ENCODE measurements around the gene PRDM16. TPM values are rescaled to one million over a fixed set of nuclear protein-coding genes. Genes with fewer than 3 reads are reported as not detected.

PRDM16 gene
- total RNA-seq, 1 donor from 2014 or later = 0.79 TPM

DNA sequence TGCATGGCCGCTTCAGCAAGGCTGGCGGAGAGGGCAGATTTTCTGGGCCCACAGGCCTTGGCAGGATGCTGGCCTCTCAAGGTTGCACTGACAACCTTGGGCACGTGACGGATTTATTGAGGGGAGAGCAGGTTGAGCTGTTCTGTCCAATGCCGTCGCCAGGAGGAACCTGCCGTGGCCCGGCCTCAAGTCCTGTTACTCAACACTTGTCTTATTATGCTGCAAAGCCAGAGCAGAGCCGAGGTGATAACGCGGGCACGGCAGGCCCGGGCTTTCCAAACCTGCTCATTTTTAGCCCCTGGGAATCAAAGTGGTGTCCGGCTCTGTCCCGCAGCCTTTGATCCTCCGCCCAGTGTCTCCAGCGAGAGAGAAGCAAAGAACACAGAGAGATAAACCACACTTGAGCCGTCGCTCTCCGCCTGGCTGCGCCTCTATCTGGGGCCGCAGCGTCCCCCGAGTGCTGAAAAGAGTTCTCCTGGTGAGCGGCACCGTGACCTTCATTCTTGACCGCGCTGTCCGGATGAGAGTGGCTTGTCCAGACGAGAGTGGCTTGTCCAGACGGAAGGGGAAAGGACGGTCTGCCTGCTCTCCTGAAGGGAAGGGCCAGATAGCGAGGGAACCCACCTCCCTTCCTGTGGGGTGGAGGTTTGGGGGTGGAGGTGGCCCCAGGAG is 223.2 kb downstream of the PRDM16 start:
- DNase-seq (ENCODE audit: low read depth) = no peak

DNA sequence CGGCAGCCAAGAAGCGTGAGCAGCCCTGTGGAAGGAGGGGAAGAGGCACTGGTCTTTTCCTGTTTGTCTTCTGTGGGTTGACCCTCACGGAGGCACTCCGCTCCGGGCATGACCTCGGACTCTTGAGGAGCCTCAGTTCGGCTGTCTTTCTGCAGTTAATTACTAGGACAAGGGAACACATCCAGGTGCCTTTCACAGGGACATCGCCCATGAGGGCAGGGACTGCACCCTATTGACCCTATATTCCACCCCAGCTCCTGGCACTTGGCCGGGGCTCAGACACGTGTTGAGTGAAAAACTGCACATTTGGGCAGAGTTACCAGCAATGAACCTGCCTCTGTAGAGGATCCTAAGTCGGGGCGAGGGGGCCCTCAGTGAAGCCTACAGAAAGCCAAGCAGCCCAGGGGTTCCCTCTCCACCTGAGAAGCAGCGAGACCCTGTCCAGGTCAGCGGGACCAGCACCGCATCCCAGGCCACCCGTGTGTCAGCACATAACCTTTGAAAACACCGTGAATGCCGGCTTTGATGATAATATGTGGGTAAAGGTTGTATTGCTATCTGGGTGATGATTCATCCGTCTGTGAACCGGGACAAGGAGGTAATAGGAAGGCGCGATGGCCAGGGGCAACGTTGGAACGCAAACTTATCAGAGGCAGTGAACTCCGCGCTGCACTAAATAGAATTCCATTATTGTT is 224.0 kb downstream of the PRDM16 start:
- DNase-seq (ENCODE audit: low read depth) (no peak), FAIRE-seq (no peak)
- TF ChIP-seq, protein P1, sequence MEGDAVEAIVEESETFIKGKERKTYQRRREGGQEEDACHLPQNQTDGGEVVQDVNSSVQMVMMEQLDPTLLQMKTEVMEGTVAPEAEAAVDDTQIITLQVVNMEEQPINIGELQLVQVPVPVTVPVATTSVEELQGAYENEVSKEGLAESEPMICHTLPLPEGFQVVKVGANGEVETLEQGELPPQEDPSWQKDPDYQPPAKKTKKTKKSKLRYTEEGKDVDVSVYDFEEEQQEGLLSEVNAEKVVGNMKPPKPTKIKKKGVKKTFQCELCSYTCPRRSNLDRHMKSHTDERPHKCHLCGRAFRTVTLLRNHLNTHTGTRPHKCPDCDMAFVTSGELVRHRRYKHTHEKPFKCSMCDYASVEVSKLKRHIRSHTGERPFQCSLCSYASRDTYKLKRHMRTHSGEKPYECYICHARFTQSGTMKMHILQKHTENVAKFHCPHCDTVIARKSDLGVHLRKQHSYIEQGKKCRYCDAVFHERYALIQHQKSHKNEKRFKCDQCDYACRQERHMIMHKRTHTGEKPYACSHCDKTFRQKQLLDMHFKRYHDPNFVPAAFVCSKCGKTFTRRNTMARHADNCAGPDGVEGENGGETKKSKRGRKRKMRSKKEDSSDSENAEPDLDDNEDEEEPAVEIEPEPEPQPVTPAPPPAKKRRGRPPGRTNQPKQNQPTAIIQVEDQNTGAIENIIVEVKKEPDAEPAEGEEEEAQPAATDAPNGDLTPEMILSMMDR (IDR thresholded peaks at IDR 0.05; ENCODE audit: insufficient read depth, low read length, severe bottlenecking) = no peak
- no peaks in the 10 kb centered on the region for H3K36me3 ChIP-seq (ENCODE audit: control insufficient read depth, insufficient read depth, low read length)
- no peaks in the 10 kb centered on the region for H3K27me3 ChIP-seq (ENCODE audit: control insufficient read depth, insufficient read depth, low read length)
- no peak overlapping the region for H3K4me3 ChIP-seq (ENCODE audit: low read depth, low read length)

More for the DNA sequence above, 223.2 kb downstream of the PRDM16 start:
- FAIRE-seq = no peak
- TF ChIP-seq, protein P1 (IDR thresholded peaks at IDR 0.05; ENCODE audit: insufficient read depth, low read length, severe bottlenecking) = no peak
- Histone ChIP-seq H3K4me3 (ENCODE audit: low read depth, low read length) (no peak overlapping the region), H3K36me3 (ENCODE audit: control insufficient read depth, insufficient read depth, low read length) (no peaks in the 10 kb centered on the region), H3K27me3 (ENCODE audit: control insufficient read depth, insufficient read depth, low read length) (no peaks in the 10 kb centered on the region)

DNA sequence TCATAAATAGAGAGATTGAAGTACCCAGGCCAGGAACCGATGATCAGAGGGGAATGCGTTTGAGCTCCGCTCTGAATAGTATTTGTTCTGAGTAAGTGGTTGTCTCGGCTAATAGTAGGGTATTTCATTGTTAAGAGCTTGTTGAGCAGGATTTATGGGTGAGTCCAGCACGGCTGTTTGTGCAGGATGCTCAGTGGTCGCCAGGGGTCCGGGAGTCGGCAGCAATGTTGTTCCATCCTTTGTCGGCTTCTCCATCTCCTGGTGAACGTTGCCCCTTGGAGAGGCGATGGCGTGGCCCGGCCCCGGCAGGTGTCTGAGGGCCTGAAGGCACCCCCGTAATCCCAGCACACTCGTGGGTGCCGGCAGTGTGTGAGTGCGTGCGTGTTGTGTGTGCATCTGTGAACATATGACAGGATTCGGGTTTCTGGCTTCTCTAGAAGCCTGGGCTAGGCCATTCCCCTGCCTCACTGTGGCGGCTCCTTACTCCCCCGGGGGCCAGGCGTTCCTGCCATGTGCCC is 224.6 kb downstream of the PRDM16 start:
- FAIRE-seq (no peak), DNase-seq (ENCODE audit: low read depth) (no peak)
- TF ChIP-seq, protein P1 (IDR thresholded peaks at IDR 0.05; ENCODE audit: insufficient read depth, low read length, severe bottlenecking) = no peak
- Histone ChIP-seq H3K36me3 (ENCODE audit: control insufficient read depth, insufficient read depth, low read length) (no peaks in the 10 kb centered on the region), H3K4me3 (ENCODE audit: low read depth, low read length) (no peak overlapping the region), H3K27me3 (ENCODE audit: control insufficient read depth, insufficient read depth, low read length) (no peaks in the 10 kb centered on the region)

DNA sequence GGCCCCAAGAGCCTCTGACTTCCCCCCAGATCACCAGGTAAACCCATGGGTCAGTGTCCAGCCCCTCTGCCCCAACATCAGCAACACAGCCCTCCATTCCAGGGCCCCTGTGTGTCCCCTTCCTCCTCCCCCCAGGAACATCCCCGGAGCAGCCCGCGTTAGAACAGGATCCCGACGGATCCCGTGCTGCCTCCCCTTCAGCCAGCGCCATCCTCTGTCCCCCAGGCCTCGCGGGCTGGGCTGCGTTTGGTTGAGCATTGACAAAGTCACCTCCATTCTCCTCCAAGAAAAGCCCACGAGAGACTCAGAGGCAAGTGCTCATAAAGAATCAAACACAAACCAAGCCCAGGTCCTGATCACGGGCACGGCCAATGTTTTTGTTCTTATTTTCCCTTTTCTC is 225.4 kb downstream of the PRDM16 start:
- DNase-seq (ENCODE audit: low read depth) (no peak), FAIRE-seq (no peak)
- TF ChIP-seq, protein P1 (IDR thresholded peaks at IDR 0.05; ENCODE audit: insufficient read depth, low read length, severe bottlenecking) = no peak
- Histone ChIP-seq H3K4me3 (ENCODE audit: low read depth, low read length) (no peak overlapping the region), H3K27me3 (ENCODE audit: control insufficient read depth, insufficient read depth, low read length) (no peaks in the 10 kb centered on the region), H3K36me3 (ENCODE audit: control insufficient read depth, insufficient read depth, low read length) (no peaks in the 10 kb centered on the region)

DNA sequence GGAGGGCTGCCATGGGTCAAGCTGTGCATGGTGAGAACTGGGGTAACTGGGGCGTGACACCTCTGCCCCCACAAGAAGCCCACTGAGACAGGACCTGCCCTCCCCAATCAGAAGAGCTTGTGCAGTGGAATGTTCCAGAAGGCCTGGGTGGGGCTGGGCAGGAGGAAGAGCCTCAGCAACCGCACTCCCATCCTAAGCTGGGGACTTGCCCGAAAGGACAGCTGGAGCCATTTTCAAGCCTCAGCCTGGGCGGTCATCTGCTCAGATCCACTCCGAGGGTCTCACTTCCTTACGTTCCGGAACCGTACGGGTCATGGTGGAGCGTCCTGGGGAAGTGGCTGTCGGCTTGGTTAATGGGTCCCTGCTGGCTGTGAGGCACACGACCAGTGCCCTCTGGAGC is 226.8 kb downstream of the PRDM16 start:
- Histone ChIP-seq H3K27me3 (ENCODE audit: control insufficient read depth, insufficient read depth, low read length) (no peaks in the 10 kb centered on the region), H3K4me3 (ENCODE audit: low read depth, low read length) (no peak overlapping the region), H3K36me3 (ENCODE audit: control insufficient read depth, insufficient read depth, low read length) (no peaks in the 10 kb centered on the region)
- TF ChIP-seq, protein P1 (IDR thresholded peaks at IDR 0.05; ENCODE audit: insufficient read depth, low read length, severe bottlenecking) = no peak
- FAIRE-seq = no peak
- no peak for DNase-seq (ENCODE audit: low read depth)

Data from bronchial epithelial cell (primary cell).